ENCODE measurements around the gene GPBAR1.

DNA sequence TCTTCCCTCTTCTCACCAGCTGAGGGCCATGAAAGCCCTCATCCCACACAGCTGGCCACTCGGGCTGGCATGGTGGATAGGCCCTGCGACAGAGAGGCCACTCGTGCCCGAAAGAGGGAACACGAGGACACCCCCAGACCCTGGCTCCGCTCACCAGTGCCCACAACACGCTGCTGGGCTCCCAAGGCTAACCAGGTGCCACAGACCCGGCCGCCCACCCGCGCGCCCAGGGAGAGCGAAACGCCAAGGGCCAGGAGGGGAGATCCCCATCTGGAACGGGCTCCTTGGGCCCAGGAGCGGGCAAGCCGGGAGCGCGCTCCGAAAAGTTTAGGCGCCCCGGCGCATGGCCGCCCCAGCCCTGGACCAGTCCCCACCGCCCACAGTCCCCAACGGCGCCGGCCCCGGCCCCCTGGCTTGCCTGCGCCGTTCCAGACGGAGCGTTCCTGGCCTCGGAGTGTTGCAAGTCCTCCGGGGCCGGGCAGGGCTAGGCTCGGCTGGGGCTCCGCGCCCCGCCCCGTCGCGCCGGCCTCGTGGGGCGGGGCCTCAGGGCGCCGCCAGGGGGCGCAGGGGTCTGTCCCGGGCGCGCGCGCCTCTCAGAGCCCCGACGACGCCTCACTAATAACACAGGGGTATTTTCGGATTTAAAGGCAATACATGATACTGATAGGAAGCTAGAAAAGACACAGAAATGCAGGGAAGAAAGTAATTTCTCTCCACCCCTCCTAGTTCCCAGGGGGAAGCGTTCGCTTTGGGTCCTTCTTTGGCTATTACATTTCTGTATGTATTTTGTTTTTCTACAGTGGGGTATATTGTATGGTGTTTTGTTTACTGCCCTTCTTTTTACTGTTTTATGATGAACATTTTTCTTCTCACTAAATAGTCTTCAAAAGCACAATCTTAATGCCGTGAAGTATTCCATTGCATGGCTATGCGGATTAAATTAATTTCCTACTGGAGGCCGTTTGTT lies 31.5 kb downstream of the GPBAR1 start, which contains the start of gene TMBIM1:
- TF ChIP-seq, protein P1, sequence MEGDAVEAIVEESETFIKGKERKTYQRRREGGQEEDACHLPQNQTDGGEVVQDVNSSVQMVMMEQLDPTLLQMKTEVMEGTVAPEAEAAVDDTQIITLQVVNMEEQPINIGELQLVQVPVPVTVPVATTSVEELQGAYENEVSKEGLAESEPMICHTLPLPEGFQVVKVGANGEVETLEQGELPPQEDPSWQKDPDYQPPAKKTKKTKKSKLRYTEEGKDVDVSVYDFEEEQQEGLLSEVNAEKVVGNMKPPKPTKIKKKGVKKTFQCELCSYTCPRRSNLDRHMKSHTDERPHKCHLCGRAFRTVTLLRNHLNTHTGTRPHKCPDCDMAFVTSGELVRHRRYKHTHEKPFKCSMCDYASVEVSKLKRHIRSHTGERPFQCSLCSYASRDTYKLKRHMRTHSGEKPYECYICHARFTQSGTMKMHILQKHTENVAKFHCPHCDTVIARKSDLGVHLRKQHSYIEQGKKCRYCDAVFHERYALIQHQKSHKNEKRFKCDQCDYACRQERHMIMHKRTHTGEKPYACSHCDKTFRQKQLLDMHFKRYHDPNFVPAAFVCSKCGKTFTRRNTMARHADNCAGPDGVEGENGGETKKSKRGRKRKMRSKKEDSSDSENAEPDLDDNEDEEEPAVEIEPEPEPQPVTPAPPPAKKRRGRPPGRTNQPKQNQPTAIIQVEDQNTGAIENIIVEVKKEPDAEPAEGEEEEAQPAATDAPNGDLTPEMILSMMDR (IDR thresholded peaks at IDR 0.05; ENCODE audit: borderline replicate concordance, extremely low read depth, low read length, poor library complexity, severe bottlenecking) = no peak
- no peak for TF ChIP-seq EZH2 (IDR thresholded peaks at IDR 0.05; ENCODE audit: borderline replicate concordance, low read depth, low read length, severe bottlenecking)

All from DND-41 (cell line).